ENCODE data around the gene APBA2.

Gene APBA2

DNA sequence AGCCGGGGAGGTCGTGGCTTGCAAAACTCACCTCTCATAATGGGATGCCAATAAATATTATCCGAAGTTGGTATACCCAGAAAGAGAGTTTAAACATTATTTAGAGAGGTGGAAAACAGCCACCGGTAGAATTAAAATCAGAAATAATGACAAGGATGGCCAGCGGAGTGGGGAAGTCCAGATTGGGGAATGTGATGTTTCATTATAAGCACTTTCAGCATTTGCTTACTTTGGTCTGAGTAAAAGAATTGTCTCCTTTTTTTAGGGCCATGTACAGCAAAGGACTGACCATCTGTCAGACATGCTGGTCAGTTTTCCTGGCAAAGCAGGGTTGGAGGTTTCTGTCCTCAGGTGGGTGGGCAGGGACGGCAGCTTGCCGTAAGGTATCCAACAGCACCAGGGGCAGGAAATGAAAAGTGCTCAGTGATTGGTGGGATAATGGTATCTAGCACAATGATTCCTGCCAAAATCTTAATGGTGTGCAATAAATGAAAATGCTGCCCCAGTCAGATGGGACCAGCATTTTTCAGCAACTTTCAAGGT, 24.3 kb downstream of the APBA2 start:
- Histone ChIP-seq H3K4me1 (ENCODE audit: insufficient read depth, low read length, severe bottlenecking) (no peaks in the 10 kb centered on the region), H3K9ac (ENCODE audit: low read length) (no peak overlapping the region), H3K36me3 (ENCODE audit: insufficient read depth, low read length) (no peaks in the 10 kb centered on the region), H4K20me1 (ENCODE audit: insufficient read depth, low read length) (no peaks in the 10 kb centered on the region), H3F3A (ENCODE audit: insufficient read depth, low read length) (no peaks in the 10 kb centered on the region), H3K79me2 (ENCODE audit: insufficient read depth, low read length) (no peaks in the 10 kb centered on the region), H3K4me2 (ENCODE audit: low read length) (no peak overlapping the region), H3K4me3 (ENCODE audit: low read depth, low read length, poor library complexity, severe bottlenecking) (no peak overlapping the region), H3K9me3 (ENCODE audit: low read length) (no peaks in the 10 kb centered on the region), H3K27me3 (ENCODE audit: insufficient read depth, low read length) (no peaks in the 10 kb centered on the region), H2AFZ (ENCODE audit: low read length) (no peak overlapping the region), H3K27ac (ENCODE audit: low read depth, low read length, poor library complexity, severe bottlenecking) (no peak overlapping the region), H3K9me2 (ENCODE audit: low read depth, low read length) (no peaks in the 10 kb centered on the region)
- no peak for TF ChIP-seq EZH2 (IDR thresholded peaks at IDR 0.05; ENCODE audit: borderline replicate concordance, low read length)
- TF ChIP-seq, protein P1, sequence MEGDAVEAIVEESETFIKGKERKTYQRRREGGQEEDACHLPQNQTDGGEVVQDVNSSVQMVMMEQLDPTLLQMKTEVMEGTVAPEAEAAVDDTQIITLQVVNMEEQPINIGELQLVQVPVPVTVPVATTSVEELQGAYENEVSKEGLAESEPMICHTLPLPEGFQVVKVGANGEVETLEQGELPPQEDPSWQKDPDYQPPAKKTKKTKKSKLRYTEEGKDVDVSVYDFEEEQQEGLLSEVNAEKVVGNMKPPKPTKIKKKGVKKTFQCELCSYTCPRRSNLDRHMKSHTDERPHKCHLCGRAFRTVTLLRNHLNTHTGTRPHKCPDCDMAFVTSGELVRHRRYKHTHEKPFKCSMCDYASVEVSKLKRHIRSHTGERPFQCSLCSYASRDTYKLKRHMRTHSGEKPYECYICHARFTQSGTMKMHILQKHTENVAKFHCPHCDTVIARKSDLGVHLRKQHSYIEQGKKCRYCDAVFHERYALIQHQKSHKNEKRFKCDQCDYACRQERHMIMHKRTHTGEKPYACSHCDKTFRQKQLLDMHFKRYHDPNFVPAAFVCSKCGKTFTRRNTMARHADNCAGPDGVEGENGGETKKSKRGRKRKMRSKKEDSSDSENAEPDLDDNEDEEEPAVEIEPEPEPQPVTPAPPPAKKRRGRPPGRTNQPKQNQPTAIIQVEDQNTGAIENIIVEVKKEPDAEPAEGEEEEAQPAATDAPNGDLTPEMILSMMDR (IDR thresholded peaks at IDR 0.05; ENCODE audit: low read length) = no peak

GRCh38 chr15:28911310-28911931, 25.6 kb downstream of the APBA2 start:
- Histone ChIP-seq H3K27me3 (ENCODE audit: insufficient read depth, low read length) (no peaks in the 10 kb centered on the region), H4K20me1 (ENCODE audit: insufficient read depth, low read length) (no peaks in the 10 kb centered on the region), H3K9me3 (ENCODE audit: low read length) (no peaks in the 10 kb centered on the region), H3K27ac (ENCODE audit: low read depth, low read length, poor library complexity, severe bottlenecking) (no peak overlapping the region), H3K4me3 (ENCODE audit: low read depth, low read length, poor library complexity, severe bottlenecking) (no peak overlapping the region), H3K79me2 (ENCODE audit: insufficient read depth, low read length) (no peaks in the 10 kb centered on the region), H3F3A (ENCODE audit: insufficient read depth, low read length) (no peaks in the 10 kb centered on the region), H2AFZ (ENCODE audit: low read length) (no peak overlapping the region), H3K4me1 (ENCODE audit: insufficient read depth, low read length, severe bottlenecking) (no peaks in the 10 kb centered on the region), H3K4me2 (ENCODE audit: low read length) (no peak overlapping the region), H3K9ac (ENCODE audit: low read length) (no peak overlapping the region), H3K36me3 (ENCODE audit: insufficient read depth, low read length) (no peaks in the 10 kb centered on the region), H3K9me2 (ENCODE audit: low read depth, low read length) (no peaks in the 10 kb centered on the region)
- TF ChIP-seq, protein P1 (IDR thresholded peaks at IDR 0.05; ENCODE audit: low read length) = no peak
- no peak for TF ChIP-seq EZH2 (IDR thresholded peaks at IDR 0.05; ENCODE audit: borderline replicate concordance, low read length)

- no peak overlapping the region for H3K27ac ChIP-seq (ENCODE audit: low read depth, low read length, poor library complexity, severe bottlenecking)
- H3K4me3 ChIP-seq (ENCODE audit: low read depth, low read length, poor library complexity, severe bottlenecking) = no peak overlapping the region
- H3K27me3 ChIP-seq (ENCODE audit: insufficient read depth, low read length) = no peaks in the 10 kb centered on the region
- no peaks in the 10 kb centered on the region for H3K36me3 ChIP-seq (ENCODE audit: insufficient read depth, low read length)
- H3K9ac ChIP-seq (ENCODE audit: low read length) = no peak overlapping the region
- H3K4me1 ChIP-seq (ENCODE audit: insufficient read depth, low read length, severe bottlenecking) = no peaks in the 10 kb centered on the region
- no peaks in the 10 kb centered on the region for H3K9me2 ChIP-seq (ENCODE audit: low read depth, low read length)
- no peaks in the 10 kb centered on the region for H3K9me3 ChIP-seq (ENCODE audit: low read length)
- no peaks in the 10 kb centered on the region for H3F3A ChIP-seq (ENCODE audit: insufficient read depth, low read length)
- H3K4me2 ChIP-seq (ENCODE audit: low read length) = no peak overlapping the region
- H3K79me2 ChIP-seq (ENCODE audit: insufficient read depth, low read length) = no peaks in the 10 kb centered on the region
- H4K20me1 ChIP-seq (ENCODE audit: insufficient read depth, low read length) = no peaks in the 10 kb centered on the region
- no peak for TF ChIP-seq EZH2 (IDR thresholded peaks at IDR 0.05; ENCODE audit: borderline replicate concordance, low read length)
- TF ChIP-seq, protein P1 (IDR thresholded peaks at IDR 0.05; ENCODE audit: low read length) = no peak
- H2AFZ ChIP-seq (ENCODE audit: low read length) = no peak overlapping the region
These were observed 26.6 kb downstream of the APBA2 start for GRCh38 chr15:28912422-28912821.

All from OCI-LY1 (cell line).